LNCAP (cell line): ENCODE measurements around the gene MBNL2.

Experiments
- CTCF ChIP-seq: fragments of 450-650 bp; IDR thresholded peaks from 2 replicates; pipeline ENCODE4 v1.5.1; 2017; ENCODE audit warnings: mild to moderate bottlenecking

The MBNL2 gene

GRCh38 chr13:97432917-97433726 is 211.0 kb downstream of the MBNL2 start:
- TF ChIP-seq CTCF: no peak

- no peak for TF ChIP-seq CTCF
These were observed 211.7 kb downstream of the MBNL2 start, which contains the start of gene RAP2A for GRCh38 chr13:97433727-97434396. TSS of gene RAP2A (plus strand) at chr13:97434169. CDS start at chr13:97434471, 302 bp downstream.

GRCh38 chr13:97434397-97435201 is 212.5 kb downstream of the MBNL2 start:
- no peak for TF ChIP-seq CTCF

- no peak for TF ChIP-seq CTCF
These were observed 213.2 kb downstream of the MBNL2 start for GRCh38 chr13:97435323-97435722.

- no peak for TF ChIP-seq CTCF
These were observed 213.7 kb downstream of the MBNL2 start for GRCh38 chr13:97435794-97436193.

GRCh38 chr13:97436845-97437244 is 214.7 kb downstream of the MBNL2 start:
- no peak for TF ChIP-seq CTCF

GRCh38 chr13:97437729-97438128 is 215.6 kb downstream of the MBNL2 start:
- TF ChIP-seq CTCF: no peak
